Activated T-cell treated with anti-CD3 and anti-CD28 coated beads, Interleukin-2, amount 50 U/mL, for 48 hours (primary cell): ENCODE data around the gene OOSP3.
"Not testable (repeated sequence)": the region's sequence is repeated elsewhere in the genome, so short reads cannot be mapped to it uniquely, and the experiment has no call there.

Experiments
- DNase-seq, 2 experiments: peaks; one replicate each; pipeline ENCODE4 v3.0.0-alpha.2; 2020

The OOSP3 gene

GRCh38 chr11:59878575-59878974 is at the start of gene OOSP3:
Gene OOSP3, plus strand, starts transcription at chr11:59878782. Its CDS starts 27 bp downstream, at chr11:59878809.
- no peak for DNase-seq

DNA sequence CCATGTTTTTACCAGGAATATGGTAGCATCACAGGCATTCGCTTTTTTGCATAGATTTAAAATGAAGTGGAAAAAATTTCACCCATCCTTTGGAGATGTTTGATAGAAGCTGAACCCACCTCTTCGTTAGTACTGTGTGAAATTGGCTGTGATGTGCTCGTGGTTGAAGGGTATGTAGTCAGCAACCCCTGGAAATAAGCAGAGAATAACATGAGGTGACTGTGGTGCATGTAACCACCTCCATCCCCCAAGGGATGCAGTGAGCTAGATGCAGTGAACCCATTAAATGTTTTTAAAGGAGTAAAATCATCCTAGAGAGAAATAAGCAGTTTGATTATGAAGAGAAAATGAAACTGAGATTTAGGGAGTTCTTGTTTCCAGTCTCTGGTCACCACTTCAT is 49.2 kb upstream of the OOSP3 start:
- DNase-seq: no peak

DNA sequence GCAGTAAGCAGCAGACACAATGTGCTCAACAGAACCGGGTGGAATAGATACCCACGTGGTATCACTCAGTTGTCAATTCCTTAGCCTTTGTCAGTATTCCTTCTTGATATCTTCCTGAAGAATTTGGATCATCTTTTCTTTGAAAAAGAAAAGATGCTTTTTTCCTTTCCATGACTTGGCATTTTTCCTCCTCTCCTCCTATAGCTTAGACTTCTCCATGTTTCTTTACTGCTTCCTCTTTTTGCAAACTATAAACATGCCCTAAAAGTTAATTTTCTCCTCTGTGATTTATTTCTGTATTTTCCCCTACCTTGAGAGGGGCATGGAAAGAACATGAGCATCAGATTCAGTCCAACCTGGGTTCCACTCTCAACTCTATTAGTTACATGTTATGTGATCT is 45.0 kb upstream of the OOSP3 start:
- DNase-seq: no peak

- no peak for DNase-seq
Observed at GRCh38 chr11:59839615-59840014, 39.0 kb upstream of the OOSP3 start.

GRCh38 chr11:59841514-59841913 is 37.1 kb upstream of the OOSP3 start:
- DNase-seq: no peak

- no peak for DNase-seq
Observed at GRCh38 chr11:59842316-59842715, 36.3 kb upstream of the OOSP3 start.

GRCh38 chr11:59845399-59845798 is 33.2 kb upstream of the OOSP3 start, which contains the start of gene CBLIF:
Gene CBLIF, minus strand, starts transcription at chr11:59845499. Its CDS starts 46 bp downstream, at chr11:59845453.
- DNase-seq: no peak

DNA sequence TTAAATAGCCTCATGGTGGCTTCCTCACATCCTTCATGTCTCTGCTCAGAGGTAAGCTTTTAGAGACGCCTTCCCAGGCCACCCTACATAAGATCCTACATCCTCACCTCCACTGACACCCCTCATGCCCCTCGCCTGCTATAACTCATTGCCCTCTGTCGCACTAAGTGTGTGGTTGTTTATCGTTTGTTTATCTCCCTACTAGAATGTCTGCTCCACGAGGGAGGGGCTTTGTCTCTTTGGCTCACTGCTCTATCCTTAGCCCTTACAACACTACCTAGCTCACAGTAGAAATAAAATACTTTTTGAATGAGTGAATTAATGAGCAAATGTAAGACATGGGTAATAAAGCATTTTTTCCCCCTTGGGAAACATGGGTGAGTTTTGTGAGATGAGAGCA is 32.0 kb upstream of the OOSP3 start:
- DNase-seq: no peak

DNA sequence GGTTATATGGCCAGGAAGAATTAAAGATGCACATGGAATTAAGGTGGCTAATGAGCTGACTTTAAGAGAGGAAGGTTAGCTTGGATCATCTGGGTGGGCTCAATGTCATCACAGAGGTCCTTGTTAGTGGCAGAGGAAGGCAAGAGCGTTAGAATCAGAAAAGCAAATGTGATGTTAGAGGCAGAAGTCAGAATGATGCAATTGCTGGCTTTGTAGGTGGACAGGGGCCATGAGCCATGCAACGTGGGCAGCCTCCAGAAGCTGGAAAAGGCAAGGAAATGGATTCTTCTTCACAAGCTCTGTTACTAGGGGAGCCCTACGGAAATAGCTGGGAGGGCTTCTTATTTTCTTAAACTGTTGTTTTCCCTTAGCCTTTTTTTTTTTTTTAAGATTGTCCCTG is 31.0 kb upstream of the OOSP3 start:
- DNase-seq: no peak

GRCh38 chr11:59848439-59848838 is 30.1 kb upstream of the OOSP3 start:
- not testable (repeated sequence) for DNase-seq

DNA sequence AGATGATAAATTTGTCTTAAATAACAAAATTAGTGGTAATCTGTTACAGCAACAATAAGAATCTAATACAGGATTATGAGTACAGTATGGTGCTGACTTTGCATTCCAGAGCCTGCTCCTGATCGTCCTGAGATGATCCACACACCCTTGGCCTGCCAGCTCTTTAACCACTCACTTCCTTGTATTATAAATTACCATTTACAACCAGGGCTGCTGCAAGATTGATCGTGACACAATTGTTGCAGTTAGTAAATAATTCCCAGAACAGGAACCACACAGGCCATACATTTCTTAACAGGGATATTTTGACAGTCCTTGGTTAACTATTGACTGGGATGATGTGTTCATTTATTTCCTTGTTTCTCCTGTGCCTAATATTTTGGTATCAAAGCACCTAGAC is 29.5 kb upstream of the OOSP3 start:
- no peak for DNase-seq

DNA sequence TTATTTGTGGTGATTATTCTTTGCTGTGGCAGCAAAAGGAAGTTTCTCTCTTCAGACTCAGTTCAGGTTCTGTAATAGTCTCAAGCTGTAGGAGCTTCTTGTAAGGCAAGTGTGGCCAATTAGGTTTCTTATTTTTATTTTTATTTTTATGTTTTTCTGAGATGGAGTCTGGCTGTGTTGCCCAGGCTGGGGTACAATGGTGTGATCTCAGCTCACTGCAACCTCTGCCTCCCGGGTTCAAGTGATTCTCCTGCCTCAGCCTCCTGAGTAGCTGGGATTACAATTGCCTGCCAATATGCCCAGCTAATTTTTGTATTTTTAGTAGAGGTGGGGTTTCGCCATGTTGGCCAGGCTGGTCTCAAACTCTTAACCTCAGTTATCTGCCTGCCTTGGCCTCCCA is 29.0 kb upstream of the OOSP3 start:
- DNase-seq: not testable (repeated sequence)

DNA sequence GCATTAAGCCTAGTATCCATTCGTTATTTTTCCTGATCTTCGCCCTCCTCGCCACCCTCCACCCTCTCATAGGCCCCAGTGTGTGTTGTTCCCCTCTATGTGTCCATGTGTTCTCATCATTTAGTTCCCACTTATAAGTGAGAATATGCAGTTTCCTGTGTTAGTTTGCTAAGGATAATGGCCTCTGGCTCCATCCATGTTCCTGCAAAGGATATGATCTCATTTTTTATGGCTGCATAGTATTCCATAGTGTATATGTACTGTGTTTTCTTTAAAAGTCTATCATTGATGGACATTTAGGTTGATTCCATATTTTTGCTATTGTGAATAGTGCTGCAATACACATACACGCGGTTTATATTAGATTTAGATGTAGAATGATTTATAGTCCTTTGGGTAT is 27.2 kb upstream of the OOSP3 start:
- DNase-seq: not testable (repeated sequence)

- no peak for DNase-seq
Observed at GRCh38 chr11:59854871-59855270, 23.7 kb upstream of the OOSP3 start.

GRCh38 chr11:59857439-59858434 is 20.8 kb upstream of the OOSP3 start:
- no peak for DNase-seq

GRCh38 chr11:59859673-59860072 is 18.9 kb upstream of the OOSP3 start:
- DNase-seq: no peak

DNA sequence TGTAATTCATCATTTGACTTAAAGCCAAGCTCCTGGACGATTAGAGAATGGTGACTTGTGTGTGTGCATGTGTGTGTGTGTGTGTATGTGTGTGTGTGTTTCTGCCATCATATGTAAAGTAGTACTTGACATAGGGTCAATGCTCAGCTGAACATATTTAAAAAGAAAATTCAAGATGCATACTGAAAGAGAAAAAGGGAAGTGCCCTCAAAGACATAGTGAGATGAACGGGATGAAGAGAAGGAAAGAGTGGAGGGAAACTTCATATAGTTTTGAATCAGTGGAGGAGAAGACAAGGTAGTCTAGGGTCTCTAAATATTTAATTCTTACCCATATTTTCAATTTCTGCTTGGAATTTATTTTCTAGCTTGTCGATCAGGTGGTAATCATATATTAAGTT is 16.3 kb upstream of the OOSP3 start:
- no peak for DNase-seq

- no peak for DNase-seq
Observed at GRCh38 chr11:59865031-59865430, 13.6 kb upstream of the OOSP3 start.

- no peak for DNase-seq
Observed at GRCh38 chr11:59866397-59866796, 12.2 kb upstream of the OOSP3 start, which contains the start of gene TCN1. Gene TCN1, minus strand, starts transcription at chr11:59866487. Its CDS starts 17 bp downstream, at chr11:59866470.

- no peak for DNase-seq
Observed at GRCh38 chr11:59866836-59867235, 11.7 kb upstream of the OOSP3 start.

GRCh38 chr11:59867946-59868345 is 10.6 kb upstream of the OOSP3 start:
- no peak for DNase-seq

GRCh38 chr11:59872076-59872475 is 6.5 kb upstream of the OOSP3 start:
- DNase-seq: no peak

GRCh38 chr11:59875856-59876519 is 2.6 kb upstream of the OOSP3 start:
- DNase-seq: no peak

GRCh38 chr11:59877325-59877724 is 1.3 kb upstream of the OOSP3 start:
- DNase-seq: no peak
